Measurements from ENCODE around the gene JAKMIP3.

The JAKMIP3 gene

GRCh38 chr10:132095403-132096113, 29.8 kb downstream of the JAKMIP3 start:
- H3K4me3 Mint-ChIP-seq = no peak overlapping the region

GRCh38 chr10:132096223-132096622, 30.5 kb downstream of the JAKMIP3 start:
- Mint-ChIP-seq H3K4me1 (ENCODE audit: low read depth) (peaks cover 20% of the 10 kb centered on the region), H3K27me3 (ENCODE audit: low read depth) (peaks cover 3% of the 10 kb centered on the region), H3K4me3 (no peak overlapping the region), H3K36me3 (ENCODE audit: low read depth) (no peaks in the 10 kb centered on the region), H3K9me3 (no peaks in the 10 kb centered on the region), H3K27ac (no peak overlapping the region)

More at GRCh38 chr10:132095403-132096113, 29.8 kb downstream of the JAKMIP3 start:
- no peaks in the 10 kb centered on the region for H3K36me3 Mint-ChIP-seq (ENCODE audit: low read depth)
- peaks cover 8% of the 10 kb centered on the region for H3K27me3 Mint-ChIP-seq (ENCODE audit: low read depth)
- H3K9me3 Mint-ChIP-seq = no peaks in the 10 kb centered on the region
- H3K4me1 Mint-ChIP-seq (ENCODE audit: low read depth) = peaks cover 20% of the 10 kb centered on the region
- H3K27ac Mint-ChIP-seq = no peak overlapping the region

- Mint-ChIP-seq H3K4me1 (ENCODE audit: low read depth) (peaks cover 20% of the 10 kb centered on the region), H3K27me3 (ENCODE audit: low read depth) (peaks cover 3% of the 10 kb centered on the region), H3K27ac (no peak overlapping the region), H3K4me3 (no peak overlapping the region), H3K36me3 (ENCODE audit: low read depth) (no peaks in the 10 kb centered on the region), H3K9me3 (no peaks in the 10 kb centered on the region)
Observed at GRCh38 chr10:132096863-132097478, 31.2 kb downstream of the JAKMIP3 start.

GRCh38 chr10:132097609-132098377, 32.0 kb downstream of the JAKMIP3 start:
- H3K27me3 Mint-ChIP-seq (ENCODE audit: low read depth) = peaks cover 3% of the 10 kb centered on the region
- no peak overlapping the region for H3K4me3 Mint-ChIP-seq
- no peaks in the 10 kb centered on the region for H3K9me3 Mint-ChIP-seq
- no peak overlapping the region for H3K27ac Mint-ChIP-seq
- H3K4me1 Mint-ChIP-seq (ENCODE audit: low read depth) = peaks cover 20% of the 10 kb centered on the region
- H3K36me3 Mint-ChIP-seq (ENCODE audit: low read depth) = no peaks in the 10 kb centered on the region

- no peaks in the 10 kb centered on the region for H3K36me3 Mint-ChIP-seq (ENCODE audit: low read depth)
- peaks cover 20% of the 10 kb centered on the region for H3K4me1 Mint-ChIP-seq (ENCODE audit: low read depth)
- no peaks in the 10 kb centered on the region for H3K9me3 Mint-ChIP-seq
- peaks cover 3% of the 10 kb centered on the region for H3K27me3 Mint-ChIP-seq (ENCODE audit: low read depth)
- no peak overlapping the region for H3K27ac Mint-ChIP-seq
- no peak overlapping the region for H3K4me3 Mint-ChIP-seq
Observed at GRCh38 chr10:132098539-132099388, 33.0 kb downstream of the JAKMIP3 start.

GRCh38 chr10:132099389-132100090, 33.8 kb downstream of the JAKMIP3 start:
- no peaks in the 10 kb centered on the region for H3K36me3 Mint-ChIP-seq (ENCODE audit: low read depth)
- no peaks in the 10 kb centered on the region for H3K27me3 Mint-ChIP-seq (ENCODE audit: low read depth)
- H3K27ac Mint-ChIP-seq = no peak overlapping the region
- H3K4me1 Mint-ChIP-seq (ENCODE audit: low read depth) = peaks cover 18% of the 10 kb centered on the region
- no peaks in the 10 kb centered on the region for H3K9me3 Mint-ChIP-seq
- H3K4me3 Mint-ChIP-seq = no peak overlapping the region

GRCh38 chr10:132100091-132100481, 34.3 kb downstream of the JAKMIP3 start:
- Mint-ChIP-seq H3K27me3 (ENCODE audit: low read depth) (no peaks in the 10 kb centered on the region), H3K4me3 (no peak overlapping the region), H3K27ac (no peak overlapping the region), H3K36me3 (ENCODE audit: low read depth) (no peaks in the 10 kb centered on the region), H3K4me1 (ENCODE audit: low read depth) (peaks cover 18% of the 10 kb centered on the region), H3K9me3 (no peaks in the 10 kb centered on the region)

GRCh38 chr10:132100556-132101349, 35.0 kb downstream of the JAKMIP3 start:
- Mint-ChIP-seq H3K27ac (no peak overlapping the region), H3K36me3 (ENCODE audit: low read depth) (no peaks in the 10 kb centered on the region), H3K9me3 (no peaks in the 10 kb centered on the region), H3K27me3 (ENCODE audit: low read depth) (no peaks in the 10 kb centered on the region), H3K4me3 (no peak overlapping the region), H3K4me1 (ENCODE audit: low read depth) (peaks cover 11% of the 10 kb centered on the region)

- Mint-ChIP-seq H3K27me3 (ENCODE audit: low read depth) (no peaks in the 10 kb centered on the region), H3K4me1 (ENCODE audit: low read depth) (peaks cover 3% of the 10 kb centered on the region), H3K36me3 (ENCODE audit: low read depth) (no peaks in the 10 kb centered on the region), H3K27ac (no peak overlapping the region), H3K4me3 (no peak overlapping the region), H3K9me3 (no peaks in the 10 kb centered on the region)
Observed at GRCh38 chr10:132101529-132101928, 35.8 kb downstream of the JAKMIP3 start.

- Mint-ChIP-seq H3K9me3 (no peaks in the 10 kb centered on the region), H3K4me1 (ENCODE audit: low read depth) (no peaks in the 10 kb centered on the region), H3K27ac (no peak overlapping the region), H3K36me3 (ENCODE audit: low read depth) (no peaks in the 10 kb centered on the region), H3K4me3 (no peak overlapping the region), H3K27me3 (ENCODE audit: low read depth) (no peaks in the 10 kb centered on the region)
Observed at GRCh38 chr10:132102071-132102716, 36.4 kb downstream of the JAKMIP3 start.

- Mint-ChIP-seq H3K27me3 (ENCODE audit: low read depth) (no peaks in the 10 kb centered on the region), H3K9me3 (no peaks in the 10 kb centered on the region), H3K4me1 (ENCODE audit: low read depth) (no peaks in the 10 kb centered on the region), H3K27ac (no peak overlapping the region), H3K36me3 (ENCODE audit: low read depth) (no peaks in the 10 kb centered on the region), H3K4me3 (no peak overlapping the region)
Observed at GRCh38 chr10:132102717-132103110, 37.0 kb downstream of the JAKMIP3 start.

GRCh38 chr10:132103116-132103910, 37.6 kb downstream of the JAKMIP3 start:
- Mint-ChIP-seq H3K36me3 (ENCODE audit: low read depth) (no peaks in the 10 kb centered on the region), H3K27ac (no peak overlapping the region), H3K27me3 (ENCODE audit: low read depth) (no peaks in the 10 kb centered on the region), H3K9me3 (no peaks in the 10 kb centered on the region), H3K4me3 (no peak overlapping the region), H3K4me1 (ENCODE audit: low read depth) (no peaks in the 10 kb centered on the region)
